ENCODE results near the gene OR9A4.

GRCh38 chr7:141946796-141947195 is 30.6 kb downstream of the OR9A4 start, which contains the start of gene CLEC5A:
- no peak for TF ChIP-seq MAX (IDR thresholded peaks at IDR 0.05)
- no peak for TF ChIP-seq EZH2 (IDR thresholded peaks at IDR 0.05)
- TF ChIP-seq CTCF (IDR thresholded peaks at IDR 0.05 in 2 of 3, conservative IDR thresholded peaks at IDR 0.05 in 1 of 3; ENCODE audit: borderline replicate concordance in 1 of 3, insufficient read depth in 1 of 3, low read depth in 2 of 3, low read length in 2 of 3), result no peak
- no peak for TF ChIP-seq SP1 (IDR thresholded peaks at IDR 0.05; ENCODE audit: low read depth)
- no peak for TF ChIP-seq POLR2AphosphoS5 (IDR thresholded peaks at IDR 0.05; ENCODE audit: low read depth, low read length)
- TF ChIP-seq SIN3A (IDR thresholded peaks at IDR 0.05; ENCODE audit: low read depth), result no peak
- no peak for TF ChIP-seq TCF7L2 (IDR thresholded peaks at IDR 0.05; ENCODE audit: borderline replicate concordance, extremely low read depth, insufficient read depth, insufficient read length)
- TF ChIP-seq, protein P1, sequence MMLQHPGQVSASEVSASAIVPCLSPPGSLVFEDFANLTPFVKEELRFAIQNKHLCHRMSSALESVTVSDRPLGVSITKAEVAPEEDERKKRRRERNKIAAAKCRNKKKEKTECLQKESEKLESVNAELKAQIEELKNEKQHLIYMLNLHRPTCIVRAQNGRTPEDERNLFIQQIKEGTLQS (IDR thresholded peaks at IDR 0.05), result no peak
- no peak for TF ChIP-seq EZH2phosphoT487 (IDR thresholded peaks at IDR 0.05; ENCODE audit: borderline replicate concordance)
- TF ChIP-seq POLR2A (IDR thresholded peaks at IDR 0.05; ENCODE audit: borderline replicate concordance, extremely low read depth, insufficient read depth, insufficient read length), result no peak
- TF ChIP-seq CEBPB (IDR thresholded peaks at IDR 0.05; ENCODE audit: low read depth), result no peak
- TF ChIP-seq, protein P2, sequence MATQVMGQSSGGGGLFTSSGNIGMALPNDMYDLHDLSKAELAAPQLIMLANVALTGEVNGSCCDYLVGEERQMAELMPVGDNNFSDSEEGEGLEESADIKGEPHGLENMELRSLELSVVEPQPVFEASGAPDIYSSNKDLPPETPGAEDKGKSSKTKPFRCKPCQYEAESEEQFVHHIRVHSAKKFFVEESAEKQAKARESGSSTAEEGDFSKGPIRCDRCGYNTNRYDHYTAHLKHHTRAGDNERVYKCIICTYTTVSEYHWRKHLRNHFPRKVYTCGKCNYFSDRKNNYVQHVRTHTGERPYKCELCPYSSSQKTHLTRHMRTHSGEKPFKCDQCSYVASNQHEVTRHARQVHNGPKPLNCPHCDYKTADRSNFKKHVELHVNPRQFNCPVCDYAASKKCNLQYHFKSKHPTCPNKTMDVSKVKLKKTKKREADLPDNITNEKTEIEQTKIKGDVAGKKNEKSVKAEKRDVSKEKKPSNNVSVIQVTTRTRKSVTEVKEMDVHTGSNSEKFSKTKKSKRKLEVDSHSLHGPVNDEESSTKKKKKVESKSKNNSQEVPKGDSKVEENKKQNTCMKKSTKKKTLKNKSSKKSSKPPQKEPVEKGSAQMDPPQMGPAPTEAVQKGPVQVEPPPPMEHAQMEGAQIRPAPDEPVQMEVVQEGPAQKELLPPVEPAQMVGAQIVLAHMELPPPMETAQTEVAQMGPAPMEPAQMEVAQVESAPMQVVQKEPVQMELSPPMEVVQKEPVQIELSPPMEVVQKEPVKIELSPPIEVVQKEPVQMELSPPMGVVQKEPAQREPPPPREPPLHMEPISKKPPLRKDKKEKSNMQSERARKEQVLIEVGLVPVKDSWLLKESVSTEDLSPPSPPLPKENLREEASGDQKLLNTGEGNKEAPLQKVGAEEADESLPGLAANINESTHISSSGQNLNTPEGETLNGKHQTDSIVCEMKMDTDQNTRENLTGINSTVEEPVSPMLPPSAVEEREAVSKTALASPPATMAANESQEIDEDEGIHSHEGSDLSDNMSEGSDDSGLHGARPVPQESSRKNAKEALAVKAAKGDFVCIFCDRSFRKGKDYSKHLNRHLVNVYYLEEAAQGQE (IDR thresholded peaks at IDR 0.05; ENCODE audit: low read depth), result no peak
- TF ChIP-seq FOSL1 (IDR thresholded peaks at IDR 0.05; ENCODE audit: low read depth), result no peak
